GM21423 (cell line): Measurements from ENCODE around the gene CCDC154.

Source experiments
- ATAC-seq: cut with Tn5 transposase; IDR thresholded peaks from one replicate; pipeline ENCODE4 v1.9.1; 2021; ENCODE audit warnings: mild to moderate bottlenecking, moderate library complexity; ENCODE audit not compliant: unreplicated experiment

Gene CCDC154

DNA sequence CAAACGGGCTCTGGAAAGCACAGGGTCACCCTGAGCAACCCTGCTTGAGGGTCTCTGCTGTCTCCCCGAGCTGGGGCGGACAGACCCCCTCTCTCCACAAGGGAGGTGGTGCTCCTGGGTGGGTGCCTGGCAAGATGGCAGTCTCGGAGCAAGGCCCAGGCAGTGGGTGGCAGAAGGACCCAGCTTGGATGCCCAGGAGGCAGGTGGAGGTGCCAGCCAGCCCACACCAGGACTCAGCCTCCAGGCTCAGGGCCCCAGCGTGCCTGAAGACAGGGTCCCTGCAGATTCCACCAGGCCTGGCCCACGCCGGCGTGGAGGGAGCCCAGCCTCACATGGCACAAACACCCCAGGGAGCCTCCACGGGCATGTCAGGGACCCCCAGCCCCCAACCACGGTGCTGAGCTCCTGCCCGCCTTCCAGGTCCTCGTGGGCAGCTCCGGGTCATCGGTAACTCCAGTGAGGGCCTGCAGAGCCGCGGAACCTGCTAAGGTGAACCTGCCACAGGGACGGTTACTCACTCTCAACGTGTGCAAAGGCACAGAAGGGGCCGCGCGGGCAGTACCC is 50.7 kb downstream of the CCDC154 start:
- no peak for ATAC-seq

DNA sequence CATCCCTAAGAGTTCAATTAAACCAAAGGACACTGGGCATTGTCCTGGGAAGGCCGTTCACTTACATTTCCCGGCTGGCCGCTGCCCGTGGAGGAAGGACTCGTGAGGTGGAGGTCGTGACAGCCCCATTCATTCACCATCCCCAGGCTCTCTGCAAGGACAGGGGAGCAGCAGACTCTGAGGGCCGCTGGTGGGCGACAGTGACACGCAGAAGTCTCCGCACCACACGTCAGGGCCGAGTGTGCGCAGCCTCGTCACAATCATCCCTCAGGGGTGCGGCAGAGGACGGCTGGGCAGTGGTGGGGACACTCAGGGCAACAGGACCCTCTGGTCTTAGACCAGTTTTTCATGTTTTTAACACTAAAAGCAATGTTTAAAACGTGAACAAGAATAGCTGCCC is 51.5 kb downstream of the CCDC154 start:
- no peak for ATAC-seq

DNA sequence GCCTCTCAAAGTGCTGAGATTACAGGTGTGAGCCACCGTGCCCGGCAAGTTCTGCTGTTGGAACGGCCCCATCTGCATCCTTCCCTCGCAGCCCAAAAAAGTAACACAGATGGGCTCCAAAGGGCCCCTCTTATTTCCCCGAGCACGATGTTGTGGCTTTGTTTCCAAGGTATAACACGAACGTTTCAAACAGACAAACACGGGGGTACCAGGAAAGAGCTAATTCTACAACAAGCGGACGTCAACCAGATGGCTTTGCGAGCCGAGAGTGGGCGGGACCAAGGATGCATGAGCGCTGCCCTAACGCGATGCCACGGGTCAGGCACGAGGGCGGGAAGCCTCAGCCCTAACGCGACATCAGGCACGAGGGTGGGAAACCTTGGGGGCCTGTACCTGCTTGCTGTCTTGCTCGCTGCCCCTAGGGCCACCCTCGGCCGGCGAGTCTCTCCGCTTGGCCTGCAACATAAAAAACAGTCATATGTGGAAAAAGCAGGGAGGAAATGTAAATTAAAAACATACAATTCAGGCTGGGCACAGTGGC is 54.0 kb downstream of the CCDC154 start:
- no peak for ATAC-seq

DNA sequence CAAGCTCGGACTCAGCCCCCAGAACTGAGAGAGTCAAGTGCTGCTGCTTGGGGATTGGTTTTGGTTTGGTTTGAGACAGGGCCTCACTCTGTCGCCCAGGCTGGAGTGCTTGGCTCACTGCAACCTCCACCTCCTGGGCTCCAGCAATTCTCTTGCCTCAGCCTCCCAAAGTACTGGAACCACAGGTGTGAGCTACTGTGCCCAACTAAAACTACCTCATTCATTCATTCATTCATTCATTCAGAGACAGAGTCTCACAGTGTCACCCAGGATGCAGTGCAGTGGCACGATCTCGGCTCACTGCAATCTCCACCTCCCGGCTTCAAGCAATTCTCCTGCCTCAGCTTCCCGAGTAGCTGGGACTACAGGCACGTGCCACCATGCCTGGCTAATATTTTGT is 54.6 kb downstream of the CCDC154 start:
- ATAC-seq = no peak

DNA sequence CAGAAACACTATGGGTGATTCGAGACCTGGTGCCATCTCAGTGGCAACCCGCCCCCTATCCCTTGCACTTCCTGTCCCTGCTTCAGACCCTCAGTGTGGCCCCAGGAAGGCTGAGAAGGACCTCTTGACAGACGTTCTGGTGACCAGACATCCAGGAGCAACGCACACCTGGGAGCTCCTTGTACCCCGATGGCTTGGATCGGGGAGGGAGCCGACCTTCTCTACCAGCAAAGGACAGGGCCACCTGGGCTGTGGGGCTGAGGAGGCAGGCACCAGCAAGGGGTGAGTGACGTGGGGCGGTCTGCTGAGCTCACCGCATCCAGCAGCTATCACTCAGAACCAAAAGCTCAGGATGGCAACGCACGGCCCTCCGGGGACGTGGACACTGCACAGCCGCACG is 57.0 kb downstream of the CCDC154 start:
- ATAC-seq = no peak

DNA sequence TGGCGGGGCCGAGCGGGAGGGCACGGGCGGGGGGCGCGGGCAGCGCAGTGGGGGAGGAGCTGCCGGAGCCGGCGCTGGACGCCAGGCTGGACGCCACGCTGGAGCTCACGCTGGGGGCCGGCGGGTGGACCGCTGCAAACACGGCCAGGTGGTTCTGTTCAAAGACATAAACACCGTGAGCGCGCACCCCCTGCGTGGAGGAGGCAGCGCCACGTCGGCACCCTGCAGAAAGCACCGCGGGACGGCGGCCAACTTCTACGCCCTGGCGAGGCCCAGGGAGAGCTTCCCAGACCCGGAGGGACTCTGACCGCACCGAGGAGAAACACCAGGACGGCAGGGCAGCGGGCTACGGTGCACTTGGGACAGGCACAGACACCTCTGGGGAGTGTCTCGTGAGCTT is 59.1 kb downstream of the CCDC154 start:
- ATAC-seq = no peak
